Measurements from ENCODE around the gene TRIM46. TPM values are rescaled to one million over a fixed set of nuclear protein-coding genes. Genes with fewer than 3 reads are reported as not detected.
"Not testable (repeated sequence)": the region's sequence is repeated elsewhere in the genome, so short reads cannot be mapped to it uniquely, and the experiment has no call there.

TRIM46 gene
- total RNA-seq, 1 donor from 2014 or later = 10.7 TPM

DNA sequence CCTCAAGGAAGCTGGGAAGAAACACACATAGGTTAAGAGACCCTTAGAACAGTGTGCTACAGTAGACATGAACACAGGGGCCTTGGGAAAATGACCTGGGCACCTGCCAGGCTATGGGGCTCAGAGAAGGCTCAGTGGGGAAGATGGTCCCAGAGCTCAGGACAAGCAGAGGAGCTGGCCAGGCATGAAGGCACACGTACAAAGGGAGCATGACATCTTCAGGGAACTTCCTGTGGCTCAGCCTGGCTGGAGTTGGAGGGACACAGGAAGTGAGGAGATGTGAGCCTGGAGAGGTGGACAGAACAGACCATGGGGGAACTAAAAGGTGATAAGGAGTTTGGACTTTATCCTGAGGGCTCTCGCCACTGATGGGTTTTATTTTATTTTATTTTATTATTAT is 41.8 kb upstream of the TRIM46 start:
- Mint-ChIP-seq H3K27ac (no peak overlapping the region), H3K27me3 (peaks cover 32% of the 10 kb centered on the region), H3K4me1 (peaks cover 44% of the 10 kb centered on the region), H3K9me3 (no peaks in the 10 kb centered on the region), H3K4me3 (no peak overlapping the region), H3K36me3 (ENCODE audit: low read depth) (peaks cover 7% of the 10 kb centered on the region)
- DNase-seq = no peak
- intact Hi-C loops (cut with micrococcal nuclease) = no loop called here

DNA sequence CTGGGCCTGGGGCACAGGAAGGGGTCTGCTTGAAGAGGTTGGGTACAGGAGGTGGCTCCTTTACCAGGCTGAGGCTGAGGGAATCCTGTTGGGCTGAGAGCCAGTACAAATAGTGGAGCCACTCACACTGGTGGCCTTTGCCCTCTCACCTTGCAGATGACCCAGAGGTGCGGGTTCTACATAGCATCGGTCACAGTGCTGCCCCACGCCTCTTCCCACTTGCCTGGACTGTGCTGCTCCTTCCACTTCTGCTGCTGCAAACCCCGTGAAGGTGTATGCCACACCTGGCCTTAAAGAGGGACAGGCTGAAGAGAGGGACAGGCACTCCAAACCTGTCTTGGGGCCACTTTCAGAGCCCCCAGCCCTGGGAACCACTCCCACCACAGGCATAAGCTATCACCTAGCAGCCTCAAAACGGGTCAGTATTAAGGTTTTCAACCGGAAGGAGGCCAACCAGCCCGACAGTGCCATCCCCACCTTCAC is 39.8 kb upstream of the TRIM46 start:
- Mint-ChIP-seq H3K36me3 (ENCODE audit: low read depth) (peaks cover 21% of the 10 kb centered on the region), H3K9me3 (no peaks in the 10 kb centered on the region), H3K4me1 (peaks cover 45% of the 10 kb centered on the region), H3K27ac (no peak overlapping the region), H3K4me3 (no peak overlapping the region), H3K27me3 (peaks cover 15% of the 10 kb centered on the region)
- no peak for DNase-seq
- intact Hi-C loops (cut with micrococcal nuclease) = loop anchor here (2.0 kb wide), 1 partner anchor 49 kb away; no protein-coding TSS in a partner anchor

DNA sequence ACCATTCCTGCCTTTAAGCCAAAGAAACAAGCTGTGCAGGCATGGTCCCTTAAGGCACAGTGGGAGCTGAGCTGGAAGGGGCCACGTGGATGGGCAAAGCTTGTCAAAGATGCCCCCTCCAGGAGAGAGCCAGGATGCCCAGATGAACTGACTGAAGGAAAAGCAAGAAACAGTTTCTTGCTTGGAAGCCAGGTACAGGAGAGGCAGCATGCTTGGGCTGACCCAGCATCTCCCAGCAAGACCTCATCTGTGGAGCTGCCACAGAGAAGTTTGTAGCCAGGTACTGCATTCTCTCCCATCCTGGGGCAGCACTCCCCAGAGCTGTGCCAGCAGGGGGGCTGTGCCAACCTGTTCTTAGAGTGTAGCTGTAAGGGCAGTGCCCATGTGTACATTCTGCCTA is 39.3 kb upstream of the TRIM46 start:
- peaks cover 23% of the 10 kb centered on the region for H3K36me3 Mint-ChIP-seq (ENCODE audit: low read depth)

DNA sequence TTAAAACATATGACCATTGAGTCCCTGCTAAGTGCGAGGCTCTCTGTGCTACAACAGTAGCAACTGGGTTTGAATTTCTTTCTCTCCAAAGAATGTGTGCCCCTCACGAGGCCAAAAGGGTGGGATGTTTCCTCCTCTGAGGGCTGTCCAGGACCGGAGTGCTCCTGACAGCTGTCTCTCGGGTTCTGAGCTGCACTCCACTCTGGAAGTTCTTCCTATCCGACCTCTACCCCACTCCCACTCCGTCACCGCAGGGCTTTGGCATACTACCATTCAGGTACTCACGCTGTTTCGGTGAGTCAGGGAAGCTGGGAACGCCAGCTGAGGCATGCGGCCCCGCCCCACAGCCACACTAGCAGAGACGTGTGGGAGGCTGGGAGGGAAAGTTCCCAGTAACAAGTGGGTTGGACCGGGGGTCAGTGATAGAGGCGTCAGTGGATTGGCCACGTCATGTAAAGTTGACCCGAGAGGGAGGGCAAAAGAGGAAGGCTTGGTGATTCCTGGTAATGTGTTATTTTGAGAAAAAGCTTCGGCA is 38.7 kb upstream of the TRIM46 start:
- H3K4me1 Mint-ChIP-seq = peaks cover 41% of the 10 kb centered on the region
- no peaks in the 10 kb centered on the region for H3K9me3 Mint-ChIP-seq
- H3K36me3 Mint-ChIP-seq (ENCODE audit: low read depth) = peaks cover 28% of the 10 kb centered on the region
- H3K4me3 Mint-ChIP-seq = peak overlapping the region; percentile 98
- peaks cover 9% of the 10 kb centered on the region for H3K27me3 Mint-ChIP-seq
- DNase-seq = peak; percentile 81
- peak overlapping the region; percentile 98 for H3K27ac Mint-ChIP-seq
- intact Hi-C loops (cut with micrococcal nuclease) = loop anchor here (1.0 to 5.0 kb wide), 4 partner anchors 8 to 153 kb away; partner anchors contain the start of genes EFNA1, FLAD1 and ZBTB7B

More for the DNA sequence above, 39.3 kb upstream of the TRIM46 start:
- Mint-ChIP-seq H3K4me3 (no peak overlapping the region), H3K27me3 (peaks cover 13% of the 10 kb centered on the region), H3K27ac (peak overlapping the region; percentile 98), H3K4me1 (peaks cover 43% of the 10 kb centered on the region), H3K9me3 (no peaks in the 10 kb centered on the region)
- no peak for DNase-seq
- intact Hi-C loops (cut with micrococcal nuclease) = loop anchor here (2.0 kb wide), 1 partner anchor 50 kb away; no protein-coding TSS in a partner anchor

DNA sequence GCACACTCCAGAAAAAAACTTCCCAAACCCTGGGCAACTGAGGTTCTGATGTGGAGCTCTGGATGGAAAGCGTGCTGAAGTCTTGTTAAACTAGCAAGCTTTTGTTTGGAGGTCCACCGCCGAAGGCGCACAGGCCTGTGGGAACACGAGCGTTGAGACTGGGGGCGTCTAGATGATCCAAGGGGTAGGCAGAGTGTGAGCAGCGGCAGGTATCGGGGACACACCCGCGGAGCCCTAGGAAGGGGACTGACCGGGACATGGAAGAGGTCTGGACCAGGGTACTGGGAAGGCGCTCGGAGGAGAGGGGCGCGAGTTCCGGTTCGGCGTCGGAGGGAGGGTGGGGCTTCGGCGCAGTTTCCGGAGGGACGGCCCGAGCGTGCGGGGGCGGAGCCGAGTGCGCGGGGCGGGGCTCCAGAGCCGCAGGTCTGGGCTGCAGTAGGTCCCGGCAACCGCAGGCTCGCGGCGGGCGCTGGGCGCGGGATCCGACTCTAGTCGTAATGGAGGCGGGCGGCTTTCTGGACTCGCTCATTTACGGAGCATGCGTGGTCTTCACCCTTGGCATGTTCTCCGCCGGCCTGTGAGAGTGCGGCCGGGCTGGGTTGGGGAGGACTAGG is 38.1 kb upstream of the TRIM46 start, which contains the start of gene SLC50A1:
Gene SLC50A1 (plus strand): TSS at position 438 of the 614 bp plus-strand sequence. CDS start 60 bp downstream, at position 498.
- no peaks in the 10 kb centered on the region for H3K9me3 Mint-ChIP-seq
- peaks cover 7% of the 10 kb centered on the region for H3K27me3 Mint-ChIP-seq
- peak within 1 kb of the TSS; percentile 98 for H3K27ac Mint-ChIP-seq
- intact Hi-C loops (cut with micrococcal nuclease) = loop anchor here (1.0 to 5.0 kb wide), 4 partner anchors 8 to 153 kb away; partner anchors contain the start of genes EFNA1, FLAD1 and ZBTB7B
- H3K4me1 Mint-ChIP-seq = peaks cover 44% of the 10 kb centered on the region
- peak within 1 kb of the TSS; percentile 98 for H3K4me3 Mint-ChIP-seq
- peaks cover 30% of the 10 kb centered on the region for H3K36me3 Mint-ChIP-seq (ENCODE audit: low read depth)
- peak; percentile 98 for DNase-seq

DNA sequence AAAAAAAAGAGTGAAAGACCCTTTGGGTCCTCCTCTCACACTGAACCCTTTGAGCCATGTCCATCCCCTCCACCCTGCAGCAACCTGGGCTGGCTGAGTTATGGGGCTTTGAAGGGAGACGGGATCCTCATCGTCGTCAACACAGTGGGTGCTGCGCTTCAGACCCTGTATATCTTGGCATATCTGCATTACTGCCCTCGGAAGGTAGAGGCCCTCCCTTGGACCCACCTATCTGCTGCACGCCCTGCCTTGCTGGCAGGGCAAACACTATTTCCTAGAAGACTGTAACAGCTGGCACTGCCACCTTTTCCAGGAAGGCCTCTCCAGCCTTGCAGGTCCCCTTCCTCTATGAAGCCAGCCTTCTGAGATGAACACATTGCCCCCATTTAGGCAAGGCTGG is 36.9 kb upstream of the TRIM46 start:
- peaks cover 45% of the 10 kb centered on the region for H3K4me1 Mint-ChIP-seq
- peaks cover 30% of the 10 kb centered on the region for H3K36me3 Mint-ChIP-seq (ENCODE audit: low read depth)
- peak overlapping the region; percentile 98 for H3K27ac Mint-ChIP-seq
- H3K27me3 Mint-ChIP-seq = peaks cover 5% of the 10 kb centered on the region
- DNase-seq = peak; percentile 73
- peak overlapping the region; percentile 98 for H3K4me3 Mint-ChIP-seq
- intact Hi-C loops (cut with micrococcal nuclease) = loop anchor here (5.0 kb wide), 2 partner anchors 134 to 154 kb away; partner anchors contain the start of genes FLAD1 and ZBTB7B
- H3K9me3 Mint-ChIP-seq = no peaks in the 10 kb centered on the region

DNA sequence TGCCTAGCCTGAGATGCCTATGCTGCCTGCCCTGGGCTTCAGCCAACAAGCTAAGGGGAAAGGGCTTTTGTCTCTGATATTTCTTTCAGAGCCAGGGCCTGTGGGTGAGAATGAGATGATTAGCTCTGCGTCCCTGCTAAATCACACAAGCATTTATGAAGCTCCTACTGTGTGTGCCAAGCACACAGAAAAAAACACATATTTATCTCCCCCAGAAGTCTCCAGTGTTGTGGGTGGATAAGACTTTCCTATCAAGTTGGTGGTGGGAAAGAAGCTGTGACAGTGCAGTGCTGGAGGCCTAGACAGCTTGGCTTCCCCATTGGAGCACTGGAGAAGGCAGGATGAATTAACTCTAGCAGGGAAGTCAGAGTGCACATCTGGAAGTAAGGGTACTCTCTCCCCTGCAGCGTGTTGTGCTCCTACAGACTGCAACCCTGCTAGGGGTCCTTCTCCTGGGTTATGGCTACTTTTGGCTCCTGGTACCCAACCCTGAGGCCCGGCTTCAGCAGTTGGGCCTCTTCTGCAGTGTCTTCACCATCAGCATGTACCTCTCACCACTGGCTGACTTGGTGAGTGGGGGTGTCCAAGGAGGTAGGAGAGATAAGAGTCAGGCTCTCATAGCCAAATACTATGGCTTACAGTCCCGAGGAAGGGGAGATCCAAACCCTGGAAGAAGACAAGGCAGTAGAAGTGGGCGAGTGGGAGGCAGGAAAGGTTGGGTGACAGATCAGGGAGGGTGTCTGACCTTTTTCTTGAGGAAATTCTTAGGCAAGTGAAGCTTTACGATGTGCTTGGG is 36.3 kb upstream of the TRIM46 start:
- Mint-ChIP-seq H3K27me3 (peaks cover 5% of the 10 kb centered on the region), H3K4me1 (peaks cover 43% of the 10 kb centered on the region), H3K27ac (peak overlapping the region; percentile 98), H3K4me3 (peak overlapping the region; percentile 98), H3K36me3 (ENCODE audit: low read depth) (peaks cover 30% of the 10 kb centered on the region), H3K9me3 (no peaks in the 10 kb centered on the region)
- DNase-seq = no peak
- intact Hi-C loops (cut with micrococcal nuclease) = loop anchor here (5.0 kb wide), 2 partner anchors 135 to 155 kb away; partner anchors contain the start of genes FLAD1 and ZBTB7B

DNA sequence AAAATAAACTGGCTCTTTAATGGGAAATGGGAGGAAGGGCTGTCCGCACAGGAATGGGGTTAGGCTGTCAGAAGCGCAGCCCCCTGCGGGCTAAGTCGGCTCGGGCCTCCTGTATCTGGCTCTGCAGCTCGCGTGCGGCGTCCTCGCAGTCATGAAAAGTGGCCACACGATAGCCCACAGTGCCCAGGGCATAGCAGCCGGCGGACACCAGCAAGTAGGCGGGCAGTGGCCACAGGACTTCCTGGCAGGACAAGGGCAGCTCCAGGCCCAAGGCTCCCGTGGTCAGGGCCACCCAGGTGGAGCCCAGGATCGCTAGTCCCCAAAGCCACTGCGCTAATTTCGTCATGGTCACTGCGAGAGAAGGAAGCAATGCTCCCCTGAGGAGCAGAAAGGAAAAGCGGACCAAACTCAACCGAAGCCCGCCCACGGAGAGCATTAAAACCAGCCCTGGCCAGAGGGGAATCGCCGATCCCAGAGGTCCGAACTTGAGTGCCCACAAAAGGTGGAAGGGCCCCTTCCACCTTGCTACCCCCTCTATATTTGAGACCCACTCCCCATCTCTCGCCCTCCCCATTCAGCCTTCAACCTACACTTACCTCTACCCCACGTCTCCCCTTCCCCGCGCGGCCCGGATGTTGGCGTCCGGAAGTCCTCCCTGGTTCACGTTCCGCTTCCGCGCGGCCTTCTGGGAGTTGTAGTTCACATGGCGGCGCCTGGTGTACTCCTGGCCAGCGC is 33.6 kb upstream of the TRIM46 start, which contains the start of gene DPM3:
Gene DPM3 (minus strand): TSS at position 637 of the 735 bp plus-strand sequence. CDS start 291 bp downstream, at position 346.
- Mint-ChIP-seq H3K36me3 (ENCODE audit: low read depth) (peaks cover 29% of the 10 kb centered on the region), H3K4me1 (peaks cover 34% of the 10 kb centered on the region), H3K27me3 (peaks cover 8% of the 10 kb centered on the region), H3K27ac (peak within 1 kb of the TSS; percentile 92), H3K4me3 (peak within 1 kb of the TSS; percentile 98), H3K9me3 (no peaks in the 10 kb centered on the region)
- DNase-seq = peak; percentile 97
- intact Hi-C loops (cut with micrococcal nuclease) = loop anchor here (2.0 to 5.0 kb wide), 3 partner anchors 33 to 158 kb away; partner anchors contain the start of genes FLAD1, KRTCAP2, TRIM46 and ZBTB7B

DNA sequence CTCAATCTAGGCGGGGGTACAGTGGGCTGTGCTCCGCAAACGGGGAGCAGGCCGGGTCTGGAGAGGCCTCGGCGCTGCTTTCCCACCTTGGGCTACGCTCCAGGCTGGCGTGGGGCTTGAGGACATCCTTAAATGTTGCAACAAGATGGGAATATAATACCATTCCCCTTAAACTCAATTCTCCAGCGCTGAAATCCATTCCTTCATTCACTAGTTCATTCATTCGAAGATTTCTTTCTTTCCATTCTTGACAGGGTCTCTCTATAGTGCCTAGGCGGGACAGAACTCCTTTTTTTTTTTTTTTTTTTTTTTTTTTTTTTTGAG is 33.1 kb upstream of the TRIM46 start:
- Mint-ChIP-seq H3K9me3 (no peaks in the 10 kb centered on the region), H3K27ac (peak overlapping the region; percentile 92), H3K36me3 (ENCODE audit: low read depth) (peaks cover 25% of the 10 kb centered on the region), H3K4me1 (peaks cover 29% of the 10 kb centered on the region), H3K4me3 (peak overlapping the region; percentile 98), H3K27me3 (peaks cover 8% of the 10 kb centered on the region)
- intact Hi-C loops (cut with micrococcal nuclease) = loop anchor here (2.0 kb wide), 1 partner anchor 32 kb away; the partner anchor contains the start of genes KRTCAP2 and TRIM46
- no peak for DNase-seq

DNA sequence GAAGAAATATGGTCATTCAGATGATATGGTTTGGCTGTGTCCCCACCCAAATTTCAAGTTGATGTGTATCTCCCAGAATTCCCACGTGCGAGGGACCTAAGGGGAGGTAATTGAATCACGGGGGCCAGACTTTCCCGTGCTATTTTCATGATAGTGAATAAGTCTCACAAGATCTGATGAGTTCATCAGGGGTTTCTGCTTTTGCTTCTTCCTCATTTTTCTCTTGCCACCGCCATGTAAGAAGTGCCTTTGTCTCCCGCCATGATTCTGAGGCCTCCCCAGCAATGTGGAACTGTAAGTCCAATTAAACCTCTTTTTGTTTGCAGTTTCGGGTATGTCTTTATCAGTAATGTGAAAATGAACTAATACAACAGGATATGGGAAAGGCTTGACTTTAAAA is 31.9 kb upstream of the TRIM46 start:
- Mint-ChIP-seq H3K9me3 (no peaks in the 10 kb centered on the region), H3K4me3 (no peak overlapping the region), H3K4me1 (peaks cover 25% of the 10 kb centered on the region), H3K36me3 (ENCODE audit: low read depth) (peaks cover 23% of the 10 kb centered on the region), H3K27me3 (peaks cover 13% of the 10 kb centered on the region), H3K27ac (no peak overlapping the region)
- intact Hi-C loops (cut with micrococcal nuclease) = loop anchor here (2.0 kb wide), 1 partner anchor 31 kb away; the partner anchor contains the start of genes KRTCAP2 and TRIM46
- no peak for DNase-seq

DNA sequence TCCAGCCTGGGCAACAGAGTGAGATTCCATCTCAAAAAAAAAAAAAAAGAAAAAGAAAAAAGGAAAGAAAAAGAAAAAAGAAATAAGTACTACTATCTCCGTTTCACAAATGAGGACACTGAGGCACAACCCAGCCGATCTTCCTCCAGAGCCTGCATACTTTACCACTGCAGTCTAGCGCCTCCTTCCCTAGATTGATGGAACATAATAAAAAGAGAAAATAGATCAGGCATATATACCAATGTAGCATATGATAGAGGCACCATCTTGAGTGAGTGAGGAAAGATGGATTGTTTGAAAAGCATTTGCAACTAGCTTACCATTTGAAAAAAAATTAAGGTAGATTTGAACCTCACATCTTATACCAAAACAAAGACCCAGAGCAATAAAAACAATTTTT is 28.2 kb upstream of the TRIM46 start:
- Mint-ChIP-seq H3K27me3 (peaks cover 29% of the 10 kb centered on the region), H3K4me1 (peaks cover 4% of the 10 kb centered on the region), H3K9me3 (no peaks in the 10 kb centered on the region), H3K4me3 (no peak overlapping the region), H3K36me3 (ENCODE audit: low read depth) (no peaks in the 10 kb centered on the region), H3K27ac (no peak overlapping the region)
- DNase-seq = no peak
- intact Hi-C loops (cut with micrococcal nuclease) = no loop called here

DNA sequence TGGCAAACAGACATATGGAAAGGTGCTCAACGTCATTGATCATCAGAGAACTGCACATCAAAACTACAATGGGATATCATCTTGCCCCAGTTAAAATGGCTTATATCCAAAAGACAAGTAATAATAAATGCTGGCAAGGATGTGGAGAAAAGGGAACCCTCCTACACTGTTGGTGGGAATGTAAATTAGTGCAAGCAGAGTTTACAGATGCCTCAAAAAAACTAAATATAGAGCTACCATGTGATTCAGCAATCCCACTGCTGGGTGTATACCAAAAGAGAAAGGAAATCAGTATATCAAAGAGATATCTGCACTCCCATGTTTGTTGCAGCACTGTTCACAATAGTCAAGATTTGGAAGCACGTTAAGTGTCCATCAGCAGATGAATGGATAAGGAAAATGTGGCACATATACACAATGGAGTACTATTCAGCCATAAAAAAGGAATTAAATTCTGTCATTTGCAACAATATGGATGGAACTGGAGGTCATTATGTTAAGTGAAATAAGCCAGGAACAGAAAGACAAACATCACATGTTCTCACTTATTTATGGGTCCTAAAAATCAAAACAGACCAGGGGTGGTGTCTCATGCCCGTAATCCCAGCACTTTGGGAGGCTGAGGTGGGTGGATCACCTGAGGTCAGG is 17.5 kb upstream of the TRIM46 start:
- DNase-seq; H3K27ac Mint-ChIP-seq; intact Hi-C loops (cut with micrococcal nuclease); H3K9me3 Mint-ChIP-seq; H3K4me3 Mint-ChIP-seq; H3K36me3 Mint-ChIP-seq (ENCODE audit: low read depth); H3K4me1 Mint-ChIP-seq: not testable (repeated sequence)
- peaks cover 32% of the 10 kb centered on the region for H3K27me3 Mint-ChIP-seq

Data from activated CD4-positive, alpha-beta T cell treated with anti-CD3 and anti-CD28 coated beads, Interleukin-2, amount 10 ng/mL, durations not matched to agents 24 days and 14 days (primary cell).